GM18858 (cell line): ENCODE results near the gene SARNP.
"Not testable (repeated sequence)": the region's sequence is repeated elsewhere in the genome, so short reads cannot be mapped to it uniquely, and the experiment has no call there.

Experiments used
- ATAC-seq: cut with Tn5 transposase; IDR thresholded peaks from one replicate; pipeline ENCODE4 v1.9.1; 2021; ENCODE audit not compliant: unreplicated experiment

SARNP gene

DNA sequence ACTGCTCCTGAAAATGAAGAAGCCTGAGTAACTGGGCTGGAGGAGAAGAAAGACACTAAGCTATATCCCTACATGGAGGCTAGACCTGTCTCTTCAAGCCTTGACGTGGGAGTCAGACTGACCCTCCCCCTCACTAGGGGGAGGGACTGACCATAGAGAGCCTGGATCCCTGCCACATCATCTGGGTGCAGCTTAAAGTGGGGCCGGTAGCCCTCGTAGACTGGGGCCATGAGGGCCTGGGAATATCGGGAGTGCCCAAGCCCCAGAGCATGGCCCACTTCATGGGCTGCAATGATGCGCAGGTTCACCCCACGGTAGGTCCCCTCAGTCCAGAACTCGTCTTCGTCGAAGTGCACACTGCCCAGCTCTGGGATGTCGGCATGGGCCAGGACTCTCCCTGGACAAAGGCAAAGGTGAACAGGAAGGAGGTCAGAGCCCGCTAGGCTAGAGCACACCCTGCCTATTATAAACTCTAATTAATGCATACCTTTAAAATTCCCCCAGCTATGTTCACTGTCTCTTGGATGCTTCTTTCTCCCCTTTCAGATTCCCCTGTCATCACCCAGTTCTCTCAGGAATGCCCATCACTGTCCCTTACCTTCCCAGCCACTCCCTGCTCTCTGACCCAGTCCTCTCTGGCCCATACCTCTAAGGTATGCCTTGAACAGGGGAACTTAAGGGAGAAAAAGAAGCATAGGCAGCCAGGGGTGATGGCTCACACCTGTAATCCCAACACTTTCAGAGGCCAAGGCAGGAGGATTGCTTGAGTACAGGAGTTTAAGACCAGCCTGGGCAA, 22.0 kb upstream of the SARNP start:
- ATAC-seq, result no peak

DNA sequence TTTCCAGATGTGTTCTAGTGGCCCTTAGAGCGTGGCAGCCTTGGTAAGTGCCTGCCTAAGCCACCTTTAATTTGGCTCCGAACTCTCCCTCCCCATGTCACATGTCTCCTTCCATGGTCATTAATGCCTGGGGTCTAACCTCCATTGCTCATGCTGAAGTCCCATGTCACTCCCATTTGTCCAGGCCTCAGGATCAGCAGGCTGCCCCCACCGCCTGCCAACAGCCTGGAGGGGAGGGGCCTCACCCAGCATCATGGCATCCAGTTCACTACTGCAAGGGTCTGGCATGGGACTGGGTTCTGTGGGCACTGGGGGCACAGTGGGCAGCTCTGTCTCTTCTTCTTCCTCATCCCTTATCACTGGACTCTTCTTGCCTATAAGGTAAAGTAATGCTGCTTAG, 20.8 kb upstream of the SARNP start:
- no peak for ATAC-seq

DNA sequence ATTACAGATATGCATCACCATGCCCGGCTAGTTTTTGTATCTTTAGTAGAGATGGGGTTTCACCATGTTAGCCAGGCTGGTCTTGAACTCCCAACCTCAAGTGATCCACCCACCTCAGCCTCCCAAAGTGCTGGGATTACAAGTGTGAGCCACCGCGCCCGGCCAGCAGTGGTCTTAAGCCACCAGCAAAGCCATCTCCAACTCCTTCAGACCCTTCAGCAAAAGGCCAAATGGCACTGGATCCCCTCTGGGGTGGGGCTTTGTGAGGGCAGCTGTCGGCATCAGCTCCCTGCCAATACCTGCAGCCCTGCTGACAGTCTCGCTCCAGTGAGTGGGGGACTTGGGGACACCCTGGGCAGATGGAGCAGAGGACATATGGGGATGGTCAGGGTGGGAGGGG, 16.9 kb upstream of the SARNP start:
- not testable (repeated sequence) for ATAC-seq

DNA sequence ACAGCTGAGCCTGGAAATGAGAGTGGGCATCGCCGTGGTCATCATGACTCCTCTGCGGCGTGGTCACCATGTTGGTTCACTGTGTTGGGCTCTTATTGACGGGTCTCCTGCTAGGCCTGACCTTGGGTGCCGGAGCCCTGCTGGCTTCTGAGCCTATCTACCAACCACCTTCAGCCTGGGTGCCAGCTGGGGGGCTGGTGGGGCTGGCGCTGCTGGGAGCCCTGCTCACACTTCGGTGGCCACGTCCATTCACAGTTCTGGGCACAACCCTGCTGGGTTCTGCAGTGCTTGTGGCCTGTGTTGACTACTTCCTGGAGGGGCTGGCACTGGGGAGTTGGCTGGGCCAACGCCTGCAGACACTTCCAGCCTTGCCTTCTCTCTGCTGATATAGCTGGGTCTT, 15.5 kb upstream of the SARNP start:
- no peak for ATAC-seq

DNA sequence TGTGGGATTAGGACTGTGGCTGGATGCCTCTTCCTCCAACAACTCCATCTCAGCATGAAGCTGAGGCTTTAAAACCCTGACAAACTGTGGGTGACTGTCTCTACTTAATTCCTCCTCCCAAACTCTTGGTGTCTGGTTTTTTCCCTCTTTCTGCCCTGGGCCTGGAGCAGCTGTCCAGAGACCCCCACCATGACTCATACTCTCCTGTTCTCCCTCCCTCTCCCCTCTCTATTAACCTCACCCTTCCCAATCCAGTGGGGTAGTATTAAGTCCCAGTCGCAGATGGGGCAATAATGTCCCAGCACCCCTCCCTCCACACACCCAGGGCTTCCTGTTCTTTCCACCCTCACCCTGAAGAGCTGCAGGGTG, 13.9 kb upstream of the SARNP start:
- ATAC-seq, result no peak

DNA sequence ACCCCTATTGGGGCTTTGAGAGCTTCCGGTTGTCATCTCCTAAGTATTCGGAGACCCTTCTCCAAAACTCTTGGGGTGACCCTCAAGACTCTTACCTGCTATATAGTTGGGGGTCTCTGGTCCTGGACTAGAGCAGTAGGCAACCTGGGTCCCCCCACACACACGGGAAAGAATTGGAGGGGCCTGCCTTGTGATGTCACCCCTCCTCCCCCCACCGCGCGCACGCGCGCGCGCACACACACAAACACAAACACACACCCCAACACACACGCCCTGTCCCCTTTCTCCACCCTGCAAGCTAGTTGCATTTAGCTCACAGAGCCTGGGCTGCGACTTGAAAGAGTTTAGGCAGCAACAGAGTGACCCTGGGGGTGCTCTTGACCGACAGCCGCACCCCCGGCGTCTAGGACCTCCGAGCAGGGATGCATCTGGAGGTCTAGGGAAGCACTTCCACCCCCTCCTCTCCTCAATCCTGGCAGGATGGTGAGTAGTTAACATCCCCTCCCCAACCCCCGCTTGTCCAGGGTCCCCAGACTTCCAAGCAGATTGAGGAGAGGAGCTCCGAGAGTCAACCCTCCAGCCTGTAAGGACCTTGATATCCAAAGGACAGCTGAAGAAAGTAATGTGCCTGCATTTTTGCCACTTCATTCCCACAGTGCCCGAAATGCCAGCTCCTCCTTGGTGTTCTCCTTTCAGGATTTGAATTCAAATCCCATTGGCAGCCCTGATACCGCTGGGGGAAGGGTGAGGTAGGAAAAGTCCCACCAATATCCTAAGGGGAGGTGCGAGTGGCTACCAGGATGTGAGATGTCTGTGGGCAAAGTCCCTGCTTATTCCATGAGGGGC, 13.3 kb upstream of the SARNP start:
- ATAC-seq, result no peak

DNA sequence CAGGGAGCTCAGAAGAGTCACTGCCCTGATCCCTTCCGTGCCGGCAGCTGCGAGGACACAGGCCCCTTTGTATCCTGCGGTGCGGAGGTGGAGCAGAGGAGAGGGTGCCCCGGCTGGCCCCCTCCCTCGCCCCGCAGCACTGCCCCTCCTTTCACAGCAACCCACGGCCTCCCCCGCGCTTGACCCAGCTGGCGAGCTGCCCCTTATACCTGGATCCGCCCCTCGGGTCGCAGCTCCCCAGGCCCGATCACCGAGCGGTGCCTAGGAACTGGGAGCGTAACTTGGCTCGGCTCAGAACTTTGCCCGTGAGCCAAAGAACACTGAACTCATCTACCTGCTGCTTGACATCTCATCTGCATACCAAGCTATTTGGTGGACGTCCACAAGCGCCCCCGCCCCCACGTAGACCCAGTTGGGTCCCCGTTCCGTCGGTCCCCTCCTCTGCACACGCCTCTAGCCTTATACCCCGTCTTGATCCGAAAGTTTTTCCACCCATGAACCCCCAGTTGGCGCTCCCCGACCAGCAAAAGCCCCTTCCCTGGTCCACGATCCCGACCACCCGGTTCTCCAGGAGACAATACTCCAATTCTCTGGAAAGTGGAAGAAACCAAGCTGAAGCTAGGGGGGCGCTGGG, 12.6 kb upstream of the SARNP start:
- peak; percentile 4 for ATAC-seq

DNA sequence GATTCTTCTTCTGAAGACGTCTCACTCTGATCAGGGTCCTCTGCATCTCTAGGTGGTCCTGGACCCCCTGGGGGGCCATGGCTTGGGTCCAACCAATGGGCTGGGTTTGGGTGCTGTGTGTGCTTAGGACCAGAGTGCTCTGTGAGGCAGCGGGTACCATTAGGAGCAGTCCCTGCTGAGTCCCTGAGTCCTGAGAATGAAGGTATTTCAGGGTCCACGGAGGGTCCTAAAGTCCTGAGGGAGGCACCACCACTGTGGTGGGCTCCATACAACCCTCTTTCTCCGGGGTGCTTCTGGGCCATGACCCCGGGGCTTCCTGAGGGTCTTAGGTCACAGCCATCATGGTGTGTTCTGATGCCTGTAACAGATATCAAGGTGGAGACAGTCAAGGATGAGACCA, 10.8 kb upstream of the SARNP start:
- ATAC-seq, result no peak

DNA sequence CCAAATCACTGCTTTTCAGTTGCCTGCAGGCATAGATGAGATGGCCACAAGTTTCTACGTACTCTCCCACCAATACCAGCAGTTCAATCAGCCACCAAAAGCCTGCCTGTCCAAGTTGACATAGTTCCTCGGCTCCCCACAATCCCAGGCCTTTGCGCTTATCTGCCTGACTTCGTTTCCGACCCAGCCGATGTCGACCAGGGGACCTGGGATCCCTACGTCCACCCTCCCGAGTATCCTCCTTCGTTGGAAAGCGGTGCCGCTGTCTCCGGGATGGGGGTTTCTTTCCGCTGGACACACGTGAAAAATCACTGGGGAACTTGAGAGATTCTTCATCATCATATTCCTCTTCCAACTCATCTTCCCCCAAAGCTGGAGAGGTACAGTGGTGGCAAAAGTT, 10.3 kb upstream of the SARNP start:
- ATAC-seq, result no peak

DNA sequence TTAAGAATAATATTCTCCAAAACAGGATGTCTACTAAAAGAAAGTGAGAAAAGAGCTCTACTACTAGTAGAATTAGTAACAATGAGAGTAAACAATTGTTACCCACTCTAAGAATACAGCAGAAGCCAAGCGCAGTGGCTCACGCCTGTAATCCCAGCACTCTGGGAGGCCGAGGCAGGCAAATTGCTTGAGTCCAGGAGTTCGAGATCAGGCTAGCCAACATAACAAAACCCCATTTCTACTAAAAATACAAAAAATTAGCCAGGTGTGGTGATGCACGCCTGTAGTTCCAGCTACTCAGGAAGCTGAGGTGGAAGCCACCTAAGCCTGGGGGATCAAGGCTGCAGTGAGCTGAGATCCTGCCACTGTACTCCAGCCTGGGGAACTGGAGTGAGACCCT, 7.2 kb upstream of the SARNP start:
- no peak for ATAC-seq

DNA sequence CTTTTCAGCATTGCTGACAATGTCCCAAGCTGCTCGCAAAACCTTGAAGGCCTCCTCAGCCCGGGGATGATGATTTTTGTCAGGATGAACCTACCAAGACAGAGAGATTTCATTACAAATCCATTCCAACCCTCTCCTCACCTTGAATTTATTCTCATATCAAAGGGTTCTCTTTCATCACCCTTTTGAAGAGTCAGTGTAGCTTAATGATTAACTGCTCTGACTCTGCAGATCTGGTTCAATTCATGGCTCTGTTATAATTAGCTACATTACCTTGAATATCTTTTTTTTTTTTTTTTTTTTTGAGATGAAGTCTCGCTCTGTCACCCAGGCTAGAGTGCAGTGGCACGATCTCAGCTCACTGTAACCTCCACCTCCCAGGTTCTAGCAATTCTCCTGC, 5.9 kb upstream of the SARNP start:
- no peak for ATAC-seq

DNA sequence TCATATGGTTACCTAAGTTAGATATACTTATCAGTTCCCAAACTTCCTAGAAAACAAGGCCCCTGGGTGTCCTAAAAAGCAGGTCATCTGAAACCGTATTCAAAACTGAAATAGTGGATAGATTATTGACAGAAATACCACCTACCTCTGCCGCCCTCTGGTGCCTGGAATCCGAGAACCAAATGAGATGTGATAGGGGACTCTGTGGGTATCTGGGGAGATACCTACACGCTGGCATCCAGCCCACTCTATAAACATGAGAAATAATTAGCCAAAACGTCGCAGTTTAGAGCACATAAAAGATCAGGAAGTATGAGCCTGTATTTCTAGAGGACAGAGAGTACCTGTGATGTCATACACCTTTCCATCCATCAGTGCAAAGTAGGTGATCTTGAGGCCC, 4.7 kb upstream of the SARNP start:
- no peak for ATAC-seq

DNA sequence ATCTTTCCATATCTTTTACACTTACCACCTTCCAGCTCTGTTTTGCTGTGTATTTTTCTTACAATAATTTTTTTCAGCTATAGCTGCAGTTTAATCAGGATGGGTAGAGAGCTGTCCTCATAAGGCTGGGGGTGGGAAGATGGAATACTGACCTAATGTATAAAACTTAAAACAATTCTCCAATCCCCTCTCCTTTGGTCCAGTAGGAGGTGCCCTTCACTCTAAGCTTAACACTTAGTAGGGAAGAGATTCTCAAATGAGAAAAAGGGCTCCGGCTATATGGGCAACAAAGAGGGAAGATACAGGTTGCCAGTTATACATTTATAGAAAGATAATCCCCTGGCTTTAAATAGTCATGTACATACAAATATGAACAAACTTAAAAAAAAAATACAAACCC, 3.2 kb upstream of the SARNP start:
- no peak for ATAC-seq

DNA sequence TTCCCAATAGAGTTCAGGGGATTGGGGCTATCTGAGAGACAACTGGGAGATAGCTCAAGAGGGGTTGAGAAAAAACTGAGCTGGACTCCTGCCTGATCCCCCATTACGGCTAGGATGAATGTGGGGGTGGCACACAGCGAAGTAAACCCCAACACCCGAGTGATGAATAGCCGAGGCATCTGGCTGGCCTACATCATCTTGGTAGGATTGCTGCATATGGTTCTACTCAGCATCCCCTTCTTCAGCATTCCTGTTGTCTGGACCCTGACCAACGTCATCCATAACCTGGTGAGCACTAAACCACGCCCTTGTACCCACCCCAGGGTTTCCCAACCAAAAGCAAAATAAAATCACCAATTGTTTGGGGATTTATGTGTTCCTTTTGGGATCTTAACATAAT, 1.4 kb upstream of the SARNP start:
- ATAC-seq, result no peak

DNA sequence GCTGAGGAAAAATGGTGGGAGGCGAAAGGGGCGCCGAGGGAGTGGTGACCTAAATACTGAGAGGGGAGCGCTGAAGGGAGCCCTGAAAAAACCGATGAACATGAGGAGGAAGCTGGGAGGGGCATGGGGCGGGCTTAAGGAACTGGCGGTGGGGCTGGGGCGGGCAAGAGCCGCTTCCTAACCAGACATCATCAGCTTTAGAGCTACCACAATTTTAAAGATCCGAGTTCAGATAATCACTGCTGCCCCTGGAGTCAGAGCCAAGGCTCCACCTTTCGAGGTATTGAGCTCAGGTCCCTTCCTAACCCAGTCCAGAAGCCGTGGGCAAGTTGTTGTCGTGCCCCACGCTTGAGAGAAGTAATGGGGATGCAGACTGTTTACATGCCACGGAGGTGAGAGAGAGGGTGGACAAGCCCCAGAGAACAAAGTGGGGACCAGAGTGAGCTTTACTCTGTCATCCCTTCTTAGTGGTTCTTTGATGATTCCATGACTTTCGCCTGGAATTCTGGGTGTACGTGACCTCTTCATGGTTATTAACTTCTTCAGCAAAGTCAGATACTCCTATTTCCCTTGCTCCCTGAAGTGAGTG, 710 bp upstream of the SARNP start:
- no peak for ATAC-seq

DNA sequence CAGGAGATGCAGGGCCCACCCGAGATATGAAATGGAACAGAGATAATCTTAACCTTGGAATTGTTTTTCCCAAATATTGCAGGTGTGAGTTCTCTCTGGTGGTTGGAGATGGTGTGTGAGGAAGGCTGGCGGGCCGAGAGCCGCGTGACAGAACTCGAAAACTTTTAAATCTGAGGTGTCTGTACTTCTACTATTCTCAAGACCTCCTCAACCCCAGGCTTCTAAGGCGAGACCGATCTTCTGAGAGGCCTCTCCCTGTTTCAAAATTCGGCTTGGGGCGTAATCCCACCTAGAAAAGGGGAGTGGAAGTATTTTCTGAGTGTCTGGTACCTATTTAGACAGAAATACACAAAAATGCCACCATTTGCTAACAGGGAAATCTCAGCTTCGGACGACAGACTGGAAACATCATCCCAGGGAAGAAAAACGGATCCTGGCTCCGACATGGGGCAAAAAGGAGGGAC, 611 bp downstream of the SARNP start:
- no peak for ATAC-seq

DNA sequence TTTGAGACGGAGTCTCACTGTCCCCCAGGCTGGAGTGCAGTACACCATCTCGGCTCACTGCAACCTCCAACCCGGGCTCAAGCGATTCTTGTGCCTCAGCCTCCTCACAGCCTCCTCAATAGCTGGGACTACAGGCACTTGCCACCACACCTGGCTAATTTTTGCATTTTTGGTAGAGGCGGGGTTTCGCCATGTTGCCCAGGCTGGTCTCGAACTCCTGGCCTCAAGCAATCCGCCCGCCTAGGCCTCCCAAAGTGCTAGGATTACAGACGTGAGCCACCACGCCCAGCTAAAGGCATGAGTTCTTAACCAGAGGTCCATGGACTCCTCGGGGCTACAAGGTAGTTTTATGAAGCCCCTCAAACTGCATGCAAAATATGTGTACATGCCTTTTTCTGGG, 2.1 kb downstream of the SARNP start:
- ATAC-seq, result no peak

DNA sequence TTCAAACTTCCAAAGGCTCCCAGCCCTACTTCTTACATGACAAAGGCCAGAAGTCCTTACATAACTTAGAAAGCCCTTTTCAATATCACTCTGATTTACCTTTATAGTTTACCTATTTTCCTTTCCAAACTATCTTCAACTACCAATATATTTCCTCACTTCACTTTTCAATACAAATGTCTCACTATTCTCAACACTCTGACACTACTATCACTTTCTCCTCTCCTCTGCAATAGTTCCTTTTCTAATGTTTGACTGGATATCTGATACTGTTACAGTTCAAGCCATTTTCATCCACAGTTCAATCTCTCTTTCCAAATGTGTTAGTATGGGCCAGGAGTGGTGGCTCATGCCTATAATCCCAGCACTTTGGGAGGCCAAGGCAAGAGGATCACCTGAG, 3.3 kb downstream of the SARNP start:
- no peak for ATAC-seq

DNA sequence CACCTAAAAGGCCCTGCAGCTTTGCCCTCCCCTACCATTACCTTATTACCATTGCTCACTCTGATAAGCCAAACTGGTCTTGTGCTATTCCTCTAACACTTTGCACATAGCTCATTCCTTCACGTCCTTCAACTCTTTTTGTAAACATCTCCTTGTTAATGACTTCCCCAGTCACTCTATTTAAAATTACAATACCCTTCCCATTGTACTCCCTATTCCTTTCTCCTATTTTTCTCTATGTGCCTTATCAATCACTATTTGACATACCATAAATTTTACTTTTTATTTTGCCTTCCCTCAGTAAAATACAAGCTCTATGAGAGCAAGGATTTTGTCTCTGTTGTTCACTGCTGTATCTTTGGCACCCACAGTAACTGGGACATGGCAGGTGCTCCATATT, 5.4 kb downstream of the SARNP start:
- ATAC-seq, result no peak

DNA sequence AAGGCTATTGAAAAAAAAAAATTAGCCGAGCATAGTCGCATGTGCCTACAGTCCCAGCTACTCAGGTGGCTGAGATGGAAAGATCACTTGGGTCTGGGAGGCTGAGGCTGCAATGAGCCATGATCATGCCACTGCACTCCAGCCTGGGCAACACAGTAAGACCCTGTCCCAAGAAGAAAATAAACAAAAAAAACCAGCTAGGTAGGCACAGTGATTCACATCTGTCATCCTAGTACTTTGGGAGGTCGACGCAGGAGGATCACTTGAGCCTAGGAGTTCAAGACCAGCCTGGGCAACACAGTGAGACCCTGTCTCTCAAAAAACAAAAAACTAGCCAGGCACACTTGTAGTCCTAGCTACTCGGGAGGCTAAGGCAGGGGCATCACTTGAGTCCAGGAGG, 8.2 kb downstream of the SARNP start:
- no peak for ATAC-seq

DNA sequence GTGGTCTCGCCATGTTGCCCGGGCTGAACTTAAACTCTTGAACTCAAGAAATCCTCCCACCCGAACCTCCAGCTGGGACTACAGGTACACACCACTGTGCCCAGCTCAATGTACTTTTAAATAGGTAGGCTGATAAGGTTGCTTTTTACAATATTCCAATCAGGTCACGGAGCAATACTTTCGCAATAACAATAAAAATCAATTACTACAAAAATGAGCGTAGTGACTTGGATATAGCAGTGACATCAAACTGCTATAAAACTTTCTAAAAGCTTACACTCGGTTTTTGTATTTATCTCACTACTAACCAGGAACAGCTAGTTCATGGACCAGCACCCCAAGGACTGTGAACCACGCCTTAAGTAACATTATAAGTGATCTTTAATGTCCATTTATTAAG, 10.5 kb downstream of the SARNP start:
- no peak for ATAC-seq

DNA sequence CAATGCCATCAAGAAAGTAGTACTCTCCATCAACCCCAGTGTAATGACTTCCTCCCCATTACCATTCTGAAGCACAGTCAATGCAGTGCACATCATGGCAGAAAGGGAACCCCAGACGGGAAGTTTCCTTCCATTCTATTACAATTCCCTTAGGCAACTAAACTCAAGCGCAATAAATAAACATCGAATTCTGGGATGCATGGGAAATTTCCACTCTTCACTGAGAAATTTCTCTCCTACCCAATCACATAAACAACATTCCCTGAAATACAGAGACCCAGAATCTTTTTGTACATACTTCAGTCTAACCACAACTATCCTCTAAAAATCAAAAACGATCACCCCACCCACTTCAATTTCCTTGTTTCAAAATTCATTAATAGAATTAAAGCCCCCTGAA, 20.0 kb downstream of the SARNP start:
- ATAC-seq, result no peak
